SK-N-SH treated with all-trans-retinoic acid at 6 μM for 48 hours (cell line): ENCODE data around the gene ZNF536.

Experiments
- PPARA ChIP-seq: fragments of 250-450 bp; sonication (Bioruptor Pico); IDR thresholded peaks from 2 replicates; pipeline ENCODE4 v1.5.0; 2020; ENCODE audit warnings: mild to moderate bottlenecking, borderline replicate concordance
- RARB ChIP-seq: fragments of 250-450 bp; sonication (Bioruptor Pico); IDR thresholded peaks from 2 replicates; pipeline ENCODE4 v1.8.0; 2021; ENCODE audit warnings: mild to moderate bottlenecking, moderate library complexity
- SNAI2 ChIP-seq: fragments of 250-450 bp; sonication (Bioruptor Pico); IDR thresholded peaks from 2 replicates; pipeline ENCODE4 v1.5.0; 2020; ENCODE audit warnings: mild to moderate bottlenecking, moderate library complexity
- ZFP3 ChIP-seq: fragments of 250-450 bp; sonication (Bioruptor Pico); IDR thresholded peaks from 2 replicates; pipeline ENCODE4 v1.5.0; 2020; ENCODE audit warnings: mild to moderate bottlenecking, moderate library complexity
- TF ChIP-seq, protein P1 (sequence below): fragments of 250-450 bp; sonication (Bioruptor Pico); IDR thresholded peaks from 2 replicates; pipeline ENCODE4 v1.8.0; 2021; ENCODE audit warnings: low read depth, mild to moderate bottlenecking, moderate library complexity, borderline replicate concordance
- TF ChIP-seq, protein P2 (sequence below): fragments of 250-450 bp; sonication (Bioruptor Pico); IDR thresholded peaks from 2 replicates; pipeline ENCODE4 v1.5.1; 2021; ENCODE audit warnings: mild to moderate bottlenecking, moderate library complexity

DNA sequence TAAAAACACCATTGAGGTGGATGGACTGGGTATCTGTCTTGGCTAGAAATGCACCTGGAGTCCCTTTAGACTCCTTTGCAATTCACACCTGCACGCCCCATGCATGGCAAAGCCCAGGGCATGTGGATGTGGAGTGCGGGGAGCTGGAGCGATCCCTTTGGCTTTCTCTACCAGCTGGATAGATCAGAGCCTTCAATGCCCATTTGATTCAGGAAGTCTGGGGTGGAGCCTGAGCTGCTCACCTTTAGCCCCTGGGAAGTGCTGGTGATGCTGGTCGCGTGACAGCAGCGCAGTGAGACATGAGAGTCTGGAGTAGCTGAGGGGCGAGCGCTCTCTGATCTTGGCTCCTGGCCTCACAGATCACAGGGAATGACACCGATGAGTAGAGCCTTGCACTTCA lies 4.8 kb upstream of the ZNF536 start:
- TF ChIP-seq PPARA (no peak), RARB (CRISPR knock-in tag) (no peak), SNAI2 (no peak), ZFP3 (no peak)
- TF ChIP-seq, protein P1, sequence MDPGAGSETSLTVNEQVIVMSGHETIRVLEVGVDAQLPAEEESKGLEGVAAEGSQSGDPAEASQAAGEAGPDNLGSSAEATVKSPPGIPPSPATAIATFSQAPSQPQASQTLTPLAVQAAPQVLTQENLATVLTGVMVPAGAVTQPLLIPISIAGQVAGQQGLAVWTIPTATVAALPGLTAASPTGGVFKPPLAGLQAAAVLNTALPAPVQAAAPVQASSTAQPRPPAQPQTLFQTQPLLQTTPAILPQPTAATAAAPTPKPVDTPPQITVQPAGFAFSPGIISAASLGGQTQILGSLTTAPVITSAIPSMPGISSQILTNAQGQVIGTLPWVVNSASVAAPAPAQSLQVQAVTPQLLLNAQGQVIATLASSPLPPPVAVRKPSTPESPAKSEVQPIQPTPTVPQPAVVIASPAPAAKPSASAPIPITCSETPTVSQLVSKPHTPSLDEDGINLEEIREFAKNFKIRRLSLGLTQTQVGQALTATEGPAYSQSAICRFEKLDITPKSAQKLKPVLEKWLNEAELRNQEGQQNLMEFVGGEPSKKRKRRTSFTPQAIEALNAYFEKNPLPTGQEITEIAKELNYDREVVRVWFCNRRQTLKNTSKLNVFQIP, result no peak
- TF ChIP-seq, protein P2, sequence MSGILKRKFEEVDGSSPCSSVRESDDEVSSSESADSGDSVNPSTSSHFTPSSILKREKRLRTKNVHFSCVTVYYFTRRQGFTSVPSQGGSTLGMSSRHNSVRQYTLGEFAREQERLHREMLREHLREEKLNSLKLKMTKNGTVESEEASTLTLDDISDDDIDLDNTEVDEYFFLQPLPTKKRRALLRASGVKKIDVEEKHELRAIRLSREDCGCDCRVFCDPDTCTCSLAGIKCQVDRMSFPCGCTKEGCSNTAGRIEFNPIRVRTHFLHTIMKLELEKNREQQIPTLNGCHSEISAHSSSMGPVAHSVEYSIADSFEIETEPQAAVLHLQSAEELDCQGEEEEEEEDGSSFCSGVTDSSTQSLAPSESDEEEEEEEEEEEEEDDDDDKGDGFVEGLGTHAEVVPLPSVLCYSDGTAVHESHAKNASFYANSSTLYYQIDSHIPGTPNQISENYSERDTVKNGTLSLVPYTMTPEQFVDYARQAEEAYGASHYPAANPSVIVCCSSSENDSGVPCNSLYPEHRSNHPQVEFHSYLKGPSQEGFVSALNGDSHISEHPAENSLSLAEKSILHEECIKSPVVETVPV, result no peak
